ENCODE results near the gene MAP7. TPM values are rescaled to one million over a fixed set of nuclear protein-coding genes. Genes with fewer than 3 reads are reported as not detected.
"Not testable (repeated sequence)": the region's sequence is repeated elsewhere in the genome, so short reads cannot be mapped to it uniquely, and the experiment has no call there.

MAP7 gene
- total RNA-seq, 2 donors from 2014 or later: 69.4 to 74.3 TPM

- no peaks in the 10 kb centered on the region for H3K36me3 ChIP-seq
- no peak for DNase-seq
- no peak overlapping the region for H3K9ac ChIP-seq (ENCODE audit: low read depth in 2 of 2, low read length in 2 of 2)
- no peaks in the 10 kb centered on the region for H3K4me1 ChIP-seq
- no peak for TF ChIP-seq CTCF (IDR thresholded peaks at IDR 0.05)
- H3K9me3 ChIP-seq: no peaks in the 10 kb centered on the region
- peak overlapping the region; percentile 33 for H3K27ac ChIP-seq
- intact Hi-C loops (cut with DNase I): no loop called here
- no peak overlapping the region for H3K4me3 ChIP-seq
- no peaks in the 10 kb centered on the region for H3K27me3 ChIP-seq
These were observed 42.9 kb upstream of the MAP7 start for GRCh38 chr6:136592930-136593673.

DNA sequence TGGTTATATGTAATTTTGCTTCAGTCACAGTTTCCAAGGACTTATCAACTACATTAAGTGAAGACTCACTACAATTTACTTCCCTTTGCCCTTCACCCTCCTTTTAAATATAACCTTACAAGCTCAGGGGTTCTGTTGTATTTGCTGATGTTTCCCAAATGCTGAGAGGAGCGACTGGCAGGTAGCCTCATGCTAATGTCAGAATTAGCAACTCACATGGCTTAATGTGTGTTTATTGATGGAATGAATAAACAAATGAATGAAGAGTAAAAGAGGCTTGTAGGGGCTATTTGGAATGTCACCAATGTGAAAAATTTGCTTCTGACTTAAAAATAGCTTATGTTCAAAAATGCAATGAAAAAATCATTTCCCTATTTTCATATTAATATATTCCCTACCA, 41.4 kb upstream of the MAP7 start:
- no peak overlapping the region for H3K9ac ChIP-seq (ENCODE audit: low read depth in 2 of 2, low read length in 2 of 2)
- no peaks in the 10 kb centered on the region for H3K27me3 ChIP-seq
- no peak overlapping the region for H3K4me3 ChIP-seq
- H3K4me1 ChIP-seq: no peaks in the 10 kb centered on the region
- no peak overlapping the region for H3K27ac ChIP-seq
- H3K36me3 ChIP-seq: no peaks in the 10 kb centered on the region
- intact Hi-C loops (cut with DNase I): no loop called here
- DNase-seq: no peak
- TF ChIP-seq CTCF (IDR thresholded peaks at IDR 0.05): no peak
- H3K9me3 ChIP-seq: no peaks in the 10 kb centered on the region

GRCh38 chr6:136590846-136591245, 40.6 kb upstream of the MAP7 start:
- DNase-seq; H3K4me3 ChIP-seq; H3K9me3 ChIP-seq; H3K36me3 ChIP-seq; H3K4me1 ChIP-seq; H3K9ac ChIP-seq (ENCODE audit: low read depth in 2 of 2, low read length in 2 of 2); intact Hi-C loops (cut with DNase I); H3K27ac ChIP-seq; H3K27me3 ChIP-seq: not testable (repeated sequence)

DNA sequence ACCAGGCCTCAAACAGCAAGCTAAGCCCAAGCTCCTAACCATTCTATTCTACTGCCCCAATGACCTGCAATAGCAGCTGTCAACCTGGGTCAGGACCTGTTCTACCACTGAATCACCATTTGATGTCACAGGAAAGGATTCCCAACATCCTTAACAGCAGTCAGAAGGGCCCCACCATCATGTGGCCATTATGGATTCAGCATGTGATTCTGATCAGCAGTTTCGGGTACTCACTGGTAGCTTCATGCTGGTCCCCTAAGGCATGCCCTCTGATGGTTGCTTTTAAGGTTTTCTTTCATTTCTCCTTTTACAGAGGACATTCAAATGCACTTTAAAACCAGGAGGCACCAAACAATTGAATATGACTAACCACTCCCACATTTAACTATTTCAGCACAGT, 37.3 kb upstream of the MAP7 start:
- H3K27me3 ChIP-seq: no peaks in the 10 kb centered on the region
- no peak overlapping the region for H3K4me3 ChIP-seq
- no peak for TF ChIP-seq CTCF (IDR thresholded peaks at IDR 0.05)
- H3K9me3 ChIP-seq: no peaks in the 10 kb centered on the region
- H3K4me1 ChIP-seq: no peaks in the 10 kb centered on the region
- no peak for DNase-seq
- H3K9ac ChIP-seq (ENCODE audit: low read depth in 2 of 2, low read length in 2 of 2): no peak overlapping the region
- intact Hi-C loops (cut with DNase I): no loop called here
- H3K27ac ChIP-seq: no peak overlapping the region
- H3K36me3 ChIP-seq: no peaks in the 10 kb centered on the region

DNA sequence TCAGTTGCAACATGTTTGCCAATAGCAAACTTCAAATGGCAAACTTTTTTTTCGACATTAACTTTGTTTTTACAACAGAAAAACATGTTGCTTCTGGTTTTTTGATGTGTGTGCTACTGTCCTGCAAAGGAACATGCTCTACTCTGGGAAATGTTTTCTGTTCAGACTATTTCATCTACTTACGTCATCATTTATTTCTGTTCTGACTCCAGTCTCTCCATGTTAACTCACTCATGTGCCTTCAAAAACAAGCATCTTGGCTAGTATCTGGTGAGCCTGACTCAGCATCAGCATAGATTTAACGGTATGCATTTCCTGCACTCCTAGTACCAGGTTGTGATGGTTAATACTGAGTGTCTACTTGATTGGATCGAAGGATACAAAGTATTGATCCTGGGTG, 36.1 kb upstream of the MAP7 start:
- no peaks in the 10 kb centered on the region for H3K4me1 ChIP-seq
- H3K27ac ChIP-seq: no peak overlapping the region
- H3K27me3 ChIP-seq: no peaks in the 10 kb centered on the region
- H3K9ac ChIP-seq (ENCODE audit: low read depth in 2 of 2, low read length in 2 of 2): no peak overlapping the region
- TF ChIP-seq CTCF (IDR thresholded peaks at IDR 0.05): no peak
- no peaks in the 10 kb centered on the region for H3K36me3 ChIP-seq
- H3K9me3 ChIP-seq: no peaks in the 10 kb centered on the region
- intact Hi-C loops (cut with DNase I): no loop called here
- no peak overlapping the region for H3K4me3 ChIP-seq
- DNase-seq: no peak

DNA sequence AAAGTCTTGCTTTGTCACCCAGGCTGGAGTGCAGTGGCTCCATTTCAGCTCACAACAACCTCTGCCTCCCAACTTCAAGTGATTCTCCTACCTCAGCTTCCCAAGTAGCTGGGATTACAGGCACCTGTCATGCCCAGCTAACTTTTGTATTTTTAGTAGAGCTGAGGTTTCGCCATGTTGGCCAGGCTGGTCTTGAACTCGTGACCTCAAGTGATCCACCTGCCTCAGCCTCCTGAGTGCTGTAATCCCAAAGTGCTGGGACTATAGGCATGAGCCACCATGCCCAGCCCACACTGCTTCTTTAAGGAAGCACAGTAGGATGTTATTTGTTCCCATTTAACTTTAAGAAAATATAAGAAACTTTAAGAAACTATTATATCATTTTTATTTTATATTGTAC, 35.3 kb upstream of the MAP7 start:
- H3K9me3 ChIP-seq; H3K4me3 ChIP-seq; H3K27ac ChIP-seq; H3K27me3 ChIP-seq; intact Hi-C loops (cut with DNase I); H3K4me1 ChIP-seq; DNase-seq; H3K9ac ChIP-seq (ENCODE audit: low read depth in 2 of 2, low read length in 2 of 2); H3K36me3 ChIP-seq: not testable (repeated sequence)

GRCh38 chr6:136584290-136584689, 34.1 kb upstream of the MAP7 start:
- not testable (repeated sequence) for H3K9ac ChIP-seq (ENCODE audit: low read depth in 2 of 2, low read length in 2 of 2); H3K36me3 ChIP-seq; H3K27me3 ChIP-seq; DNase-seq; H3K9me3 ChIP-seq; H3K4me3 ChIP-seq; H3K27ac ChIP-seq; H3K4me1 ChIP-seq
- intact Hi-C loops (cut with DNase I): loop anchor here (5.0 kb wide), 1 partner anchor 208 kb away; the partner anchor contains the start of gene MAP3K5
